WI38 (cell line): Measurements from ENCODE around the gene ASH1L.
"Not testable (repeated sequence)": the region's sequence is repeated elsewhere in the genome, so short reads cannot be mapped to it uniquely, and the experiment has no call there.

Experiments used
- H3K4me3 ChIP-seq: 2 replicates; pipeline ENCODE4 v1.5.1; 2011; ENCODE audit warnings: low read depth, mild to moderate bottlenecking, control low read depth, low read length
- TF ChIP-seq, protein P1 (sequence below): IDR thresholded peaks from 2 replicates; pipeline ENCODE4 v1.5.1; 2012; ENCODE audit warnings: low read depth, mild to moderate bottlenecking, control low read depth, low read length

ASH1L gene

DNA sequence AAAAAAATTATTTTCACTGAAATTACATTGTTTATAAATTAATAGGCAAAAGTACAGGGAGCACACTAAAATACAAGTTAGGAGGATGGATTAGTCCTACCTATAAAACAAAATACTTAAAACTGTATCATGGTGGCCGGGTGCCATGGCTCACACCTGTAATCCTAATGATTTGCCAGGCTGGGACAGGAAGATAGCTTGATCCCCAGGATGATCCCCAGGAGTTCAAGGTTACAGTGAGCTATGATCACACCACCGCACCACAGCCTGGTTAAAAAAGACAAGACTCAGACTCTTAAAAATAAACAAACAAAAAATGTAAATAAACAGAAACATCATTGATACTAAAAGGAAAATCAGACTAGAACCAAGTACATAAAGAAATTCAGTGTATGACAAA is 53.5 kb downstream of the ASH1L start:
- H3K4me3 ChIP-seq = no peak overlapping the region
- TF ChIP-seq, protein P1, sequence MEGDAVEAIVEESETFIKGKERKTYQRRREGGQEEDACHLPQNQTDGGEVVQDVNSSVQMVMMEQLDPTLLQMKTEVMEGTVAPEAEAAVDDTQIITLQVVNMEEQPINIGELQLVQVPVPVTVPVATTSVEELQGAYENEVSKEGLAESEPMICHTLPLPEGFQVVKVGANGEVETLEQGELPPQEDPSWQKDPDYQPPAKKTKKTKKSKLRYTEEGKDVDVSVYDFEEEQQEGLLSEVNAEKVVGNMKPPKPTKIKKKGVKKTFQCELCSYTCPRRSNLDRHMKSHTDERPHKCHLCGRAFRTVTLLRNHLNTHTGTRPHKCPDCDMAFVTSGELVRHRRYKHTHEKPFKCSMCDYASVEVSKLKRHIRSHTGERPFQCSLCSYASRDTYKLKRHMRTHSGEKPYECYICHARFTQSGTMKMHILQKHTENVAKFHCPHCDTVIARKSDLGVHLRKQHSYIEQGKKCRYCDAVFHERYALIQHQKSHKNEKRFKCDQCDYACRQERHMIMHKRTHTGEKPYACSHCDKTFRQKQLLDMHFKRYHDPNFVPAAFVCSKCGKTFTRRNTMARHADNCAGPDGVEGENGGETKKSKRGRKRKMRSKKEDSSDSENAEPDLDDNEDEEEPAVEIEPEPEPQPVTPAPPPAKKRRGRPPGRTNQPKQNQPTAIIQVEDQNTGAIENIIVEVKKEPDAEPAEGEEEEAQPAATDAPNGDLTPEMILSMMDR = no peak

DNA sequence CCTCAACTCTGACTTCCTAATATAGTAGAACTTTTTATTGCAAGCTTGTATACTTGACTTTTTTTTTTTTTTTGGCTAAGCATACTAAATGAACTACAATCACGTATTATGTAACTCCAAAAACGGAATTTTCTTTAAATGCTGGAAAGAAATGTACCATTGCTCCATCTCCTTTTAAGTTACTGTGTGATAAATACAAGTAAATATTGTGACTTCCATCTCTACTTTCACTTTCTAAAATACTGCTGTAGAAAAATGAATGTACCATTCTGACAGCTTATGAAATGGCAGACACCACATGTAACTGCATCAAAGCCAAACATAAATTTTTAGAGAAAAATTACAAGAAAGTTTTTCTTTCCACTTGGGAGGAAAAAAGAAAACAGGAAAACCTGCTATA is 54.7 kb downstream of the ASH1L start:
- TF ChIP-seq, protein P1 = no peak
- H3K4me3 ChIP-seq = no peak overlapping the region

DNA sequence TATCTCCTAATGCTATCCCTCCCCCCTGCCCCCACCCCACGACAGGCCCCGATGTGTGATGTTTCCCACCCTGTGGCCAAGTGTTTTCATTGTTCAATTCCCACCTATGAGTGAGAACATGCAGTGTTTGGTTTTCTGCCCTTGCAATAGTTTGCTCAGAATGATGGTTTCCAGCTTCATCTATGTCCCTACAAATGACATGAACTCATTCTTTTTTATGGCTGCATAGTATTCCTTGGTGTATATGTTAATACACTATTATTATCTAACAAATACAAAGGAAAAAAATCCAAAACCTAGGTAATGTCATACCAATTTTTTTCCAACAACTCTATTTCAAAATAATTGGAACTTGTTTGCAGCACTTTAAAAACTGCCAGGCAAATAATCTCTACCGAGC is 56.6 kb downstream of the ASH1L start:
- not testable (repeated sequence) for H3K4me3 ChIP-seq

DNA sequence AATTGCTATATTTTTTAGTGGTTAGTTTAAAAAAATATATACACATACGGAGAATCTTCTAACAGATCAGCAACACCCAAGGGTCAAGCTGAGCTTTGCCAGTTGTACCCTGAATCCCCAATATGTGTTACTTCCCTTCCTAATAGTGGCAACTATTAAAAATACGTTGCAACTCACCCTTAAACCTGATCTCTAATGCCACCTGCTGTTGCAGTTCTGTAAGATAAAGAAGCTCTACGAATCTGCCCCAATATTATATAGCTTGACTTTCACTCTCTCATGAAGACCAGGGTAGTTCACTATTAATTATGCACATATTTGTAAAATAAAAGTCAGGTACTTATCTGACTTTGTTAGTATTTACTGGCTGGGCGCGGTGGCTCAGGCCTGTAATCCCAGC is 58.4 kb downstream of the ASH1L start:
- H3K4me3 ChIP-seq = no peak overlapping the region
- TF ChIP-seq, protein P1 = no peak

DNA sequence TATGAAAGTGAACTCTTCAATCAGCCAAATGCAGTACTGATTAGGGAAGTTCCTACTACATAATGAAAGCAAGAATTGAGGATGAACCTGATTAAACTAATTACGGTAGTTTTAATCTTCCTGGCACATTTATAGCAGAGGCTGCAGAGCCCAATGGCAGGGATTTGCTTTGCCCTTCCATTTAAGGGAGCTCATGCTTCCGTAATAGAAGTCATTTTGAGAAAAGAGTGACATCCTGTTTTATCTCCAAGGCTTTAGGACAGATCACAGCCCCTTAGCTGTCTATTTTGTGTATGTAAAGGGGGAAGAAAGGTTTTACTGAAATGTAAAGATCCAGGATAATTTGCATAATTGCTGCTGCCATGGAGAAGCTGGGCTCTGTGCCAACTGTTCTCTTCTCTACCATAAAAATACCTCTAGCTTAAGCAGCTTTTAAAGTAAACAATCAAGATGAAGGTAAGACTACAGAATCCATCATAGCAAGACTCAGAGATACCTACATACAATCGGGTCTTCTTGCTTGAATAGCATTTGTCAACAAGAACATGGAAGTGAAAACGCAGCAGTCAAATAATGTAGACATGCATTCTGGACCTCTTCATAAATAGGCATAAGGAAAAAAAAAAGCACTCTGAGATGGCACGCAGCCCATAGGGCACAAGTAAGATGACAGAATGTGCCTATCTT is 62.5 kb downstream of the ASH1L start:
- TF ChIP-seq, protein P1 = no peak
- H3K4me3 ChIP-seq = no peak overlapping the region

DNA sequence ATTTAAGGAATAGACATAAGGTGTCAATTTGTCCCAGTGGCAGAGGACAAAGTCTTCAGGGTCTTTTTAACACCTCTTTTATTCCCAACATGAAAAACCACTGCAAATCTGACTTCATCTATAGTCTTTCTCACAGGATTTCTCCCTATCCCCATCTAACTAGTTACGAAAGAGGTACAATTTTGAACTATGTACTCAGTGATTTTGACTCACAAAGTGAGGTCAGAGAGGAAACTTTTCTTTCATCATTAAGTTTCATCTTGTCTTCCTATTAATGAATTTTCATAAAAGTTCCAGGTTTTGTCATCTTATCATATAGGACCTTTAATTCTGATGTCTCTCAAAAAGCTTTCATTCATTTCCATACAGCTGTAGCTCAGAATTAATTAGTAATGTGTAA is 63.3 kb downstream of the ASH1L start:
- TF ChIP-seq, protein P1 = no peak
- no peak overlapping the region for H3K4me3 ChIP-seq

DNA sequence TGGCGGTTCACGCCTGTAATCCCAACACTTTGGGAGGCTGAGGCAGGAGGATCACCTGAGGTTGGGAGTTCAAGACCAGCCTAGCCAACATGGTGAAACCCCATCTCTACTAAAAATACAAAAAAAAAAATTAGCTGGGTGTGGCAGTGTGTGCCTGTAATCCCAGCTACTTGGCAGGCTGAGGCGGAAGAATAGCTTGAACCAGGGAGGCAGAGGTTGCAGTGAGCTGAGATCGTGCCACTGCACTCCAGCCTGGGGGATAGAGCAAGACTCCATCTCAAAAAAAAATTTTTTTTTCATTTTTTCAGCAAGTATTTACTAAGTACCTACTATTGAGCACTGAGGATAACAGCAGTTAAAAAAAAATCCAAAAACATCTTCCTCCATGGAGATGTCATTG is 69.0 kb downstream of the ASH1L start:
- H3K4me3 ChIP-seq = not testable (repeated sequence)

DNA sequence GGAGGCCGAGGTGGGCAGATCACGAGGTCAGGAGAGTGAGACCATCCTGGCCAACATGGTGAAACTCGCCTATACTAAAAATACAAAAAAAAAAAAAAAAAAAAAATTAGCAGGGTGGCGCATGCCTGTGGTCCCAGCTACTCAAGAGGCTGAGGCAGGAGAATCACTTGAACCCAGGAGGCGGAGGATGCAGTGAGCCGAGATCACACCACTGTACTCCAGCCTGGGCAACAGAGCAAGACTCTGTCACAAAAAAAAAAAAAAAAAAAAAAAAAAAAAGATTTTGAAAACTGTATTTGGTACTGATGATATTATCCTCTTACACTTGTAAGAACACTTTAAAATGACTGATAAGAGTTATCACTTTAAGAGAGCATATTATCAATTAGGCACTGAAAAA is 74.2 kb downstream of the ASH1L start:
- H3K4me3 ChIP-seq = not testable (repeated sequence)

DNA sequence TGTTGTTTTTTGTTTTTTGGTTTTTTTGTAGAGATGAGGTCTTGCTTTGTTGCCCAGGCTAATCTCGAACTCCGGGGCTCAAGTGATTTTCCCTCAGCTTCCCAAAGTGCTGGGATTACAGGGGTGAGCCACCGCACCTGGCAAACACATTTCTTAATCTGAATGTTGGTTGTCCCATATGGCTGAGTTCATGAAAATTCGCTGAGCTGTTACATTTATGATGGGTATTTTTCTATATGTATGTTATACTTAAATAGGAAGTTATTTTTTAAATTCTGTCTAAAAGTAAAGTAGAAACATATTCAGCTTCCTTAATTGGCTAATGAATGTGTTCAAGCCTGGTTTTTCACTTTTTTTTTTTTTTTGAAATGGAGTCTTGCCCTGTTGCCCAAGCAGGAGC is 75.1 kb downstream of the ASH1L start:
- TF ChIP-seq, protein P1 = no peak
- H3K4me3 ChIP-seq = no peak overlapping the region

DNA sequence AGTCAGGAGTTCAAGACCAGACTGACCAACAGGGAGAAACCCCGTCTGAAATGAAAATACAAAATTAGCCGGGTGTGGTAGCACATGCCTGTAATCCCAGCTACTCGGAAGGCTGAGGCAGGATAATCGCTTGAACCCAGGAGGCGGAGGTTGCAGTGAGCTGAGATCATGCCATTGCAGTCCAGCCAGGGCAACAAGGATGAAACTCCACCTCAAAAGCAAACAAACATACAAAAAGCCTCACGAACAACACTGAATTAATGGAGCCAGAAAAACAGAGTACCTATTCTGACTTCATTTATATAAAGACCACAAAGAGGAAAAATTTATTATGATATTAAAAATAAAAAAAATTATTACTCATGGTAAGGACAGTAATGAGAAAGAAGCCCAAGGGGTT is 75.7 kb downstream of the ASH1L start:
- H3K4me3 ChIP-seq = not testable (repeated sequence)
